Loucy (cell line): ENCODE results near the gene ERC1.

Experiments
- CTCF ChIP-seq: fragments of 200-600 bp; sonication (generic); conservative IDR thresholded peaks from 2 replicates; pipeline ENCODE4 v1.5.1; 2014; ENCODE audit warnings: mild to moderate bottlenecking, antibody characterized with exemption, low read length
- EZH2phosphoT487 ChIP-seq: fragments of 200-600 bp; IDR thresholded peaks from 2 replicates; pipeline ENCODE4 v1.6.1; 2018; ENCODE audit warnings: antibody characterized with exemption, mild to moderate bottlenecking, moderate library complexity, borderline replicate concordance

GRCh38 chr12:1324099-1324498 lies 333.1 kb downstream of the ERC1 start:
- no peak for TF ChIP-seq CTCF
- no peak for TF ChIP-seq EZH2phosphoT487
